KOPT-K1 (cell line): ENCODE data around the gene TPRG1.

ENCODE experiments used
- H3K27ac ChIP-seq: fragments of 200-600 bp; sonication (generic); 2 replicates; pipeline ENCODE4 v1.5.1; 2016; ENCODE audit warnings: antibody characterized with exemption, mild to moderate bottlenecking, low read depth, low read length; ENCODE audit not compliant: poor library complexity, severe bottlenecking
- H3K36me3 ChIP-seq: fragments of 200-600 bp; sonication (generic); 2 replicates; pipeline ENCODE4 v1.5.1; 2017; ENCODE audit warnings: antibody characterized with exemption, mild to moderate bottlenecking, low read length, moderate library complexity; ENCODE audit not compliant: insufficient read depth
- H3K9me3 ChIP-seq: fragments of 200-600 bp; sonication (generic); 2 replicates; pipeline ENCODE4 v1.5.1; 2017; ENCODE audit warnings: antibody characterized with exemption, low read length, mild to moderate bottlenecking; ENCODE audit not compliant: insufficient read depth, poor library complexity, severe bottlenecking

Gene TPRG1

GRCh38 chr3:189298469-189299375, 127.0 kb downstream of the TPRG1 start:
- Histone ChIP-seq H3K27ac (no peak overlapping the region), H3K36me3 (no peaks in the 10 kb centered on the region), H3K9me3 (no peaks in the 10 kb centered on the region)

- no peak overlapping the region for H3K27ac ChIP-seq
- no peaks in the 10 kb centered on the region for H3K36me3 ChIP-seq
- H3K9me3 ChIP-seq, result no peaks in the 10 kb centered on the region
These were observed 128.6 kb downstream of the TPRG1 start for GRCh38 chr3:189300345-189300744.

- Histone ChIP-seq H3K9me3 (no peaks in the 10 kb centered on the region), H3K36me3 (no peaks in the 10 kb centered on the region), H3K27ac (no peak overlapping the region)
These were observed 129.7 kb downstream of the TPRG1 start for GRCh38 chr3:189301479-189301878.

- Histone ChIP-seq H3K9me3 (no peaks in the 10 kb centered on the region), H3K27ac (no peak overlapping the region), H3K36me3 (no peaks in the 10 kb centered on the region)
These were observed 131.8 kb downstream of the TPRG1 start for GRCh38 chr3:189303584-189303983.

- Histone ChIP-seq H3K9me3 (no peaks in the 10 kb centered on the region), H3K36me3 (no peaks in the 10 kb centered on the region)
These were observed 132.9 kb downstream of the TPRG1 start for GRCh38 chr3:189304465-189305351.

GRCh38 chr3:189305412-189305811, 133.6 kb downstream of the TPRG1 start:
- H3K27ac ChIP-seq, result no peak overlapping the region
- no peaks in the 10 kb centered on the region for H3K9me3 ChIP-seq
- H3K36me3 ChIP-seq, result no peaks in the 10 kb centered on the region

More at GRCh38 chr3:189304465-189305351, 132.9 kb downstream of the TPRG1 start:
- H3K27ac ChIP-seq, result no peak overlapping the region

GRCh38 chr3:189307963-189308362, 136.2 kb downstream of the TPRG1 start:
- H3K36me3 ChIP-seq, result no peaks in the 10 kb centered on the region
- no peak overlapping the region for H3K27ac ChIP-seq
- H3K9me3 ChIP-seq, result no peaks in the 10 kb centered on the region

GRCh38 chr3:189308608-189309007, 136.8 kb downstream of the TPRG1 start:
- H3K9me3 ChIP-seq, result no peaks in the 10 kb centered on the region
- no peak overlapping the region for H3K27ac ChIP-seq
- H3K36me3 ChIP-seq, result no peaks in the 10 kb centered on the region

- H3K27ac ChIP-seq, result no peak overlapping the region
- H3K36me3 ChIP-seq, result no peaks in the 10 kb centered on the region
- H3K9me3 ChIP-seq, result no peaks in the 10 kb centered on the region
These were observed 137.7 kb downstream of the TPRG1 start for GRCh38 chr3:189309400-189309975.

- no peak overlapping the region for H3K27ac ChIP-seq
- no peaks in the 10 kb centered on the region for H3K9me3 ChIP-seq
- H3K36me3 ChIP-seq, result no peaks in the 10 kb centered on the region
These were observed 139.8 kb downstream of the TPRG1 start for GRCh38 chr3:189311521-189311920.

- H3K27ac ChIP-seq, result no peak overlapping the region
- H3K9me3 ChIP-seq, result no peaks in the 10 kb centered on the region
- H3K36me3 ChIP-seq, result no peaks in the 10 kb centered on the region
These were observed 141.1 kb downstream of the TPRG1 start for GRCh38 chr3:189312866-189313265.

- H3K9me3 ChIP-seq, result no peaks in the 10 kb centered on the region
- H3K27ac ChIP-seq, result no peak overlapping the region
- no peaks in the 10 kb centered on the region for H3K36me3 ChIP-seq
These were observed 144.7 kb downstream of the TPRG1 start for GRCh38 chr3:189316296-189317019.

- H3K27ac ChIP-seq, result no peak overlapping the region
- H3K36me3 ChIP-seq, result no peaks in the 10 kb centered on the region
- no peaks in the 10 kb centered on the region for H3K9me3 ChIP-seq
These were observed 146.1 kb downstream of the TPRG1 start for GRCh38 chr3:189317911-189318310.

GRCh38 chr3:189320511-189320910, 148.7 kb downstream of the TPRG1 start:
- no peak overlapping the region for H3K27ac ChIP-seq
- no peaks in the 10 kb centered on the region for H3K9me3 ChIP-seq
- H3K36me3 ChIP-seq, result no peaks in the 10 kb centered on the region
